GM23248 (cell line): ENCODE measurements around the gene TAB2. TPM values are rescaled to one million over a fixed set of nuclear protein-coding genes. Genes with fewer than 3 reads are reported as not detected.

ENCODE experiments used
- DNase-seq: peaks from one replicate; pipeline ENCODE4 v3.0.0-alpha.2; 2015
- H2AFZ ChIP-seq: fragments of 200-600 bp; sonication (generic); 2 replicates; pipeline ENCODE4 v1.6.1; 2016; ENCODE audit warnings: antibody characterized with exemption
- H3F3A ChIP-seq: fragments of 200-600 bp; sonication (generic); 2 replicates; pipeline ENCODE4 v1.6.1; 2016; ENCODE audit warnings: mild to moderate bottlenecking, antibody characterized with exemption, mixed run types; ENCODE audit not compliant: insufficient read depth
- H3K27ac ChIP-seq: fragments of 200-600 bp; sonication (generic); 2 replicates; pipeline ENCODE4 v1.5.1; 2016; ENCODE audit warnings: mild to moderate bottlenecking
- H3K27me3 ChIP-seq: fragments of 200-600 bp; sonication (generic); replicated peaks from 2 replicates; pipeline ENCODE4 v1.6.1; 2016; ENCODE audit warnings: mild to moderate bottlenecking; ENCODE audit not compliant: insufficient read depth
- H3K36me3 ChIP-seq: fragments of 200-600 bp; sonication (generic); 2 replicates; pipeline ENCODE4 v1.6.1; 2016; ENCODE audit warnings: low read depth, mild to moderate bottlenecking
- H3K4me1 ChIP-seq: fragments of 200-600 bp; sonication (generic); 2 replicates; pipeline ENCODE4 v1.6.1; 2016; ENCODE audit warnings: mild to moderate bottlenecking; ENCODE audit not compliant: insufficient read depth
- H3K4me2 ChIP-seq: fragments of 200-600 bp; sonication (generic); one replicate; pipeline ENCODE4 v1.6.1; 2016; ENCODE audit warnings: mild to moderate bottlenecking; ENCODE audit not compliant: unreplicated experiment
- H3K4me3 ChIP-seq: fragments of 200-600 bp; sonication (generic); 2 replicates; pipeline ENCODE4 v1.5.1; 2016; ENCODE audit warnings: mild to moderate bottlenecking
- H3K79me2 ChIP-seq: fragments of 200-600 bp; sonication (generic); 2 replicates; pipeline ENCODE4 v1.6.1; 2016; ENCODE audit warnings: mild to moderate bottlenecking; ENCODE audit not compliant: insufficient read depth
- H3K9ac ChIP-seq: fragments of 200-600 bp; sonication (generic); 2 replicates; pipeline ENCODE4 v1.6.1; 2016; ENCODE audit warnings: mild to moderate bottlenecking
- H3K9me2 ChIP-seq: fragments of 200-600 bp; sonication (generic); 2 replicates; pipeline ENCODE4 v1.6.1; 2016; ENCODE audit warnings: mixed run types, mild to moderate bottlenecking, moderate library complexity; ENCODE audit not compliant: insufficient read depth
- H3K9me3 ChIP-seq: fragments of 200-600 bp; sonication (generic); one replicate; pipeline ENCODE4 v1.6.1; 2017; ENCODE audit warnings: low read depth
- H4K20me1 ChIP-seq: fragments of 200-600 bp; sonication (generic); 2 replicates; pipeline ENCODE4 v1.6.0; 2016; ENCODE audit not compliant: insufficient read depth
- EZH2 ChIP-seq: fragments of 200-600 bp; sonication (generic); IDR thresholded peaks from 2 replicates; pipeline ENCODE4 v1.6.1; 2018; ENCODE audit warnings: antibody characterized with exemption, mild to moderate bottlenecking; ENCODE audit not compliant: insufficient read depth, poor library complexity, severe bottlenecking
- EZH2phosphoT487 ChIP-seq: fragments of 200-600 bp; sonication (generic); IDR thresholded peaks from 2 replicates; pipeline ENCODE4 v1.6.1; 2018; ENCODE audit warnings: antibody characterized with exemption, moderate library complexity, mild to moderate bottlenecking, low read depth; ENCODE audit not compliant: insufficient read depth
- WGBS, 2 experiments: methylation state at CpG; one replicate each; pipeline ENCODE4 v1.1.6; 2015 to 2017; ENCODE audit warnings: low lambda C conversion rate in 2 of 2, low coverage in 1 of 2; ENCODE audit errors: missing lambda C conversion rate in 2 of 2; 5-methylcytosine and 5-hydroxymethylcytosine counted together
- in situ Hi-C: fragments of 300-500 bp; cut with MboI; formaldehyde crosslinking; loops from 2 replicates; pipeline ENCODE4 v1.15.0; 2020
- polyA plus RNA-seq: library from polyadenylated mRNA; unstranded; fragments of >200 nt; fragmentation: Nextera tagmentation; extraction: Ambion mirVana; gene quantifications from 2 replicates; pipeline ENCODE4 v1.2.1, GENCODE V29; 2016
- total RNA-seq: library from RNA; depleted of rRNA; stranded (reverse); fragments of >200 nt; shearing (Covaris generic); gene quantifications from 2 replicates; pipeline ENCODE4 v1.2.3, GENCODE V29; 2014

The TAB2 gene
- total and polyA plus RNA-seq, 2 experiments from 2014 or later, result 11.6 to 28.4 TPM

GRCh38 chr6:149335924-149336608 is 18.6 kb downstream of the TAB2 start:
- Histone ChIP-seq H3F3A (peaks cover 64% of the 10 kb centered on the region), H3K4me2 (peak overlapping the region; percentile 56), H3K9me2 (no peaks in the 10 kb centered on the region), H3K36me3 (no peaks in the 10 kb centered on the region), H3K79me2 (peaks cover 99% of the 10 kb centered on the region), H3K4me1 (peaks cover 65% of the 10 kb centered on the region), H3K9ac (no peak overlapping the region), H4K20me1 (peaks cover 40% of the 10 kb centered on the region), H3K27ac (peak overlapping the region; percentile 43), H3K27me3 (no peaks in the 10 kb centered on the region), H2AFZ (no peak overlapping the region), H3K9me3 (no peaks in the 10 kb centered on the region), H3K4me3 (no peak overlapping the region)
- 48 to 49% methylated on average over 4 of the region's 4 CpGs for WGBS, 2 experiments
- DNase-seq, result peak; percentile 84
- in situ Hi-C loops, result no loop called here
- TF ChIP-seq EZH2 (no peak), EZH2phosphoT487 (no peak)

GRCh38 chr6:149336609-149336928 is 19.1 kb downstream of the TAB2 start:
- peaks cover 59% of the 10 kb centered on the region for H3F3A ChIP-seq
- H3K27me3 ChIP-seq, result no peaks in the 10 kb centered on the region
- in situ Hi-C loops, result no loop called here
- no peaks in the 10 kb centered on the region for H3K9me2 ChIP-seq
- peaks cover 99% of the 10 kb centered on the region for H3K79me2 ChIP-seq
- no peak for DNase-seq
- peaks cover 41% of the 10 kb centered on the region for H4K20me1 ChIP-seq
- no peaks in the 10 kb centered on the region for H3K36me3 ChIP-seq
- no peak for TF ChIP-seq EZH2phosphoT487
- TF ChIP-seq EZH2, result no peak
- peaks cover 63% of the 10 kb centered on the region for H3K4me1 ChIP-seq
- no peak overlapping the region for H3K9ac ChIP-seq
- no peaks in the 10 kb centered on the region for H3K9me3 ChIP-seq
- no peak overlapping the region for H2AFZ ChIP-seq
- H3K4me2 ChIP-seq, result peak overlapping the region; percentile 38
- H3K4me3 ChIP-seq, result no peak overlapping the region
- peak overlapping the region; percentile 43 for H3K27ac ChIP-seq

GRCh38 chr6:149337320-149337719 is 19.8 kb downstream of the TAB2 start:
- no peaks in the 10 kb centered on the region for H3K36me3 ChIP-seq
- in situ Hi-C loops, result no loop called here
- H3K79me2 ChIP-seq, result peaks cover 99% of the 10 kb centered on the region
- H3K27me3 ChIP-seq, result no peaks in the 10 kb centered on the region
- 97 to 100% methylated on average over 1 of the region's 1 CpG for WGBS, 2 experiments
- no peak overlapping the region for H3K9ac ChIP-seq
- H4K20me1 ChIP-seq, result peaks cover 40% of the 10 kb centered on the region
- H3K9me3 ChIP-seq, result no peaks in the 10 kb centered on the region
- H3K27ac ChIP-seq, result no peak overlapping the region
- H3K9me2 ChIP-seq, result no peaks in the 10 kb centered on the region
- peak overlapping the region; percentile 13 for H3K4me2 ChIP-seq
- H3K4me3 ChIP-seq, result no peak overlapping the region
- H3K4me1 ChIP-seq, result peaks cover 61% of the 10 kb centered on the region
- no peak for DNase-seq
- TF ChIP-seq EZH2phosphoT487, result no peak
- TF ChIP-seq EZH2, result no peak
- no peak overlapping the region for H2AFZ ChIP-seq
- peaks cover 51% of the 10 kb centered on the region for H3F3A ChIP-seq

GRCh38 chr6:149340200-149340599 is 22.7 kb downstream of the TAB2 start:
- no peak overlapping the region for H3K4me3 ChIP-seq
- no peaks in the 10 kb centered on the region for H3K9me2 ChIP-seq
- DNase-seq, result no peak
- H3K79me2 ChIP-seq, result peaks cover 100% of the 10 kb centered on the region
- WGBS, 2 experiments, result 92 to 93% methylated on average over 4 of the region's 4 CpGs
- H3K4me1 ChIP-seq, result peaks cover 58% of the 10 kb centered on the region
- no peaks in the 10 kb centered on the region for H3K9me3 ChIP-seq
- no peak overlapping the region for H3K27ac ChIP-seq
- no peaks in the 10 kb centered on the region for H3K27me3 ChIP-seq
- peaks cover 26% of the 10 kb centered on the region for H3F3A ChIP-seq
- H3K9ac ChIP-seq, result no peak overlapping the region
- no peak overlapping the region for H3K4me2 ChIP-seq
- TF ChIP-seq EZH2phosphoT487, result no peak
- TF ChIP-seq EZH2, result no peak
- in situ Hi-C loops, result no loop called here
- no peak overlapping the region for H2AFZ ChIP-seq
- no peaks in the 10 kb centered on the region for H3K36me3 ChIP-seq
- H4K20me1 ChIP-seq, result peaks cover 42% of the 10 kb centered on the region
